Measurements from ENCODE around the gene MSRB3.
"Not testable (repeated sequence)": the region's sequence is repeated elsewhere in the genome, so short reads cannot be mapped to it uniquely, and the experiment has no call there.

DNA sequence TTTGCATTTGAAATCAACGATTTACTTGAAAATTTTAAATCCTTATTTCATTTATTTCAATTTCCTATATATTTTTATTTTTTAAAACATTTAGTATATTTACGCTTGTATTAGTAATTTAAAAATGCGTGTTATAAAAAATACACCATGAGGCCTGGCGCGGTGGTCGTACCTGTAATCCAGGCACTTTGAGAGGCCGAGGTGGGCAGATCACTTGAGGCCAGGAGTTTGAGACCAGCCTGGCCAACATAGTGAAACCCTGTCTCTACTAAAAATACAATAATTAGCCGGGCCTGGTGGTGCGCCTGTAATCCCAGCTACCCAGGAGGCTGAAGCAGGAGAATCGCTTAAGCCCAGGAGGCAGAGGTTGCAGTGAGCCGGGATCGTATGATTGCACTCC is 36.8 kb downstream of the MSRB3 start:
- TF ChIP-seq, protein P1, sequence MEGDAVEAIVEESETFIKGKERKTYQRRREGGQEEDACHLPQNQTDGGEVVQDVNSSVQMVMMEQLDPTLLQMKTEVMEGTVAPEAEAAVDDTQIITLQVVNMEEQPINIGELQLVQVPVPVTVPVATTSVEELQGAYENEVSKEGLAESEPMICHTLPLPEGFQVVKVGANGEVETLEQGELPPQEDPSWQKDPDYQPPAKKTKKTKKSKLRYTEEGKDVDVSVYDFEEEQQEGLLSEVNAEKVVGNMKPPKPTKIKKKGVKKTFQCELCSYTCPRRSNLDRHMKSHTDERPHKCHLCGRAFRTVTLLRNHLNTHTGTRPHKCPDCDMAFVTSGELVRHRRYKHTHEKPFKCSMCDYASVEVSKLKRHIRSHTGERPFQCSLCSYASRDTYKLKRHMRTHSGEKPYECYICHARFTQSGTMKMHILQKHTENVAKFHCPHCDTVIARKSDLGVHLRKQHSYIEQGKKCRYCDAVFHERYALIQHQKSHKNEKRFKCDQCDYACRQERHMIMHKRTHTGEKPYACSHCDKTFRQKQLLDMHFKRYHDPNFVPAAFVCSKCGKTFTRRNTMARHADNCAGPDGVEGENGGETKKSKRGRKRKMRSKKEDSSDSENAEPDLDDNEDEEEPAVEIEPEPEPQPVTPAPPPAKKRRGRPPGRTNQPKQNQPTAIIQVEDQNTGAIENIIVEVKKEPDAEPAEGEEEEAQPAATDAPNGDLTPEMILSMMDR (IDR thresholded peaks at IDR 0.05): not testable (repeated sequence)
- TF ChIP-seq POLR2A (IDR thresholded peaks at IDR 0.05): not testable (repeated sequence)

All from thyroid gland (tissue), 4 donors.